CD4-positive, alpha-beta T cell treated with Interleukin-2 at 100 ng/mL for 4 hours (primary cell): Measurements from ENCODE around the gene CENPP.

ENCODE experiments used
- DNase-seq: peaks from one replicate; pipeline ENCODE4 v3.0.0-alpha.2; 2020; ENCODE audit warnings: low spot score

The CENPP gene

GRCh38 chr9:92598382-92598781, 272.6 kb downstream of the CENPP start:
- no peak for DNase-seq

DNA sequence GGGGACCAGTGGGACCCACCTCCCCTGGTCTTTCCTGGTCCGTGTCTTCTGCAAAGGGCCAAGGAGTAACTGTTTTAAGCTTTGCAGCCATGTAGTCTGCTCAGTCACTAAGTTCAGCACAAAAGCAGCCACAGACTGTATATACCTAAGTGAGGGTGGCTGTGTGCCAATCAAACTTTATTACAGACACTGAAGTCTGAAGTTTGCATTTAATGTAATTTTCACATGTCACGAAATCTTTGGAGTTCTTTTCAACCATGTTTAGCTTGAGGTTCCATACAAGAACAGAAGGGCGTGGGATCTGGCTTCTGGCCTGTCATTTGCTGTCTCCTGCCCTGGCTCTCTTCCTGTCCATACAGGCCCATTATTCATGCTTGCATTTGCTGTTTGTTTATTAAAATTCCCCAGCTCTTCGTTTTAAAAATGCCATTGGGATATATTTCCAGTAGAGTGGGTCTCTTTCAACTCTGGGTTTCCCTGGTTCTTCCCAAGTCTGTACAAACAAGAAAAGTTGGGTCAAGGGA, 274.2 kb downstream of the CENPP start:
- no peak for DNase-seq

- no peak for DNase-seq
Measured at GRCh38 chr9:92600462-92601261, 274.9 kb downstream of the CENPP start.

- no peak for DNase-seq
Measured at GRCh38 chr9:92601451-92601850, 275.7 kb downstream of the CENPP start.

DNA sequence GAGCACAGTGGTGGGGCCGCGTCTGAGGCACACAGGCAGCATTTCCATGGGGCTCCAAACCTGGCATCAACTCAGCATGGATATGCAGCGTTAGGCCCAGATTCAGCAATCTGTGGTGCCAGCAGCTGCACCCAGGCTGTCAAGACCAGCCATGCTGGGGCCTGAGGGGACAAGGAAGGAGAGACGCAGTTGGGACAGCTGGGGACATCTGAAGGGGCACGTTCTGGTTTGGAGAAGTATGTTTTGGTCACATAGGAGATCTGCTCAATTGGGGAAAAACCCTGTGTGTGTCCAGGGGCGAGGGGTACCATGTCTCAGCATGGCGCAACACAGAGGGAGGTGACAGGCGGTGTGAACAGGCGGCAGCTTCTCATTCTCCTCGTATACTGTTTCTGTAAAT, 276.7 kb downstream of the CENPP start:
- no peak for DNase-seq

DNA sequence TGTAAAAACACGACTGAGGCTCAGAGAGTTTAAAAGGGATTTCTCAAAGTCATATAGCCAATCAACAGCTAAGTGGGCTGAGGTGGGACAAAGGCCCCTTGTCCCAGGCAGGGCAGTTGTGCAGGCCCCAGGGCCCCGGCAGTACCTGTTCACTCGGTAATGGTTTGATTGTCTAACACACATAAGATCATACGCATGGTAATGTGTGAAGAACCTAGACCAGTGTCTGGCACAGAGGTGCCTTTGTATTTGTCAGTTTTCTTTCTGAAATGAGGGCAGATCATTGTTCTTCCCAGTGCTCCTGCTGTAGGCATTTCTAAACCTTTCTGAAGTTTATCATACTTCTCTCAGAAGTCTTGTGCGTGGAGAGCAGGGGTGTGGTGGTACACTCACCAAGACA, 277.3 kb downstream of the CENPP start:
- no peak for DNase-seq

DNA sequence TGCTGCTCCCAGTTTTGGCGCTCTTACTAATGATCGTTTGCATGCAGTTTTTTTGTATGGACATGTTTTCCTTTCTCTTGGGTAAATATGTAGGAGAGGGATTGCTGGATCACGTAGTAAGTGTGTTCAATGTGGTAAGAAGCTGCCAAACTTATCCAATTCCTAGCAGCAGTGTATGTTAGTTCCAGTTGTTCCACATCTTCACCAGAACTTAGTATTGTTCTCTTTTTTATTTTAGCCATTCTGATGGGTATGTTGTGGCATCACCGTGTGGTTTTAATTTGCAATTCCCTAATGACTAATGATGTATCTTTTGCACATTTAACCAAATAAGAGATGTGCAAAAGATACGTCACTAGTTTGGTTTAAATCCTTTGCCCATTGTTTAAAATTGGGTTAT, 278.2 kb downstream of the CENPP start:
- DNase-seq, result no peak

DNA sequence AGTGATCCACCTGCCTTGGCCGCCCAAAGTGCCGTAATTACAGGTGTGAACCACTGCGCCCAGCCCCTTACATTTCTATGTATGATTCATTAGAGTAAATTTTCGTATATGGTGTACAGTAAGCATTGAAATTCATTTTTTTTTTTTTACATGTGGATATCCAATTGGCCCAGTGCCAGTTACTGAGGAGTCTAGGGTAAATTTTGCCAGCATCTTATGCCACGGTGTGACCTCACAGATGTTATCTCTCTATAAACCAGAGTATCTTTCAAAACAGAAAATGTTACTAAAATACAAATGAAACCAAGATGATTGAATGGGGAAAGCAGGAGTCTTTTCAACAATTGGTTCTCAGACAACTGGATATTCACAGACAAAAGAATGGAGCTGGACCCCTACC, 279.5 kb downstream of the CENPP start:
- DNase-seq, result no peak

DNA sequence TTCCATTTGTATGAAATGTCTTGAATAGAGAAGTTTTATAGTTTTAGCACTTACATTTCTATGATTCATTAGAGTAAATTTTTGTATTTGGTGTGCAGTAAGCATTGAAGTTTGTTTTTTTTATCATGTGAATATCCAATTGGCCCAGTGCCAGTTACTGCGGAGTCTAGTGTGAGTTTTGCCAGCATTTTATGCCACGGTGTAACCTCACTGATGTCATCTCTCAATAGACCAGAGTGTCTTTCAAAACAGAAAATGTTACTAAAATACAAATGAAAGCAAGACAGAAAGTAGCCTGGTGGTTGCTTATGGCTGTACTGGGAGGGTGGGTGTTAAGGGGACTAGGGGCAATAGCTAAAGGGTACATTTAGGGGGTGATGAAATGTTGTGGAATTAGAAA, 281.3 kb downstream of the CENPP start:
- DNase-seq, result no peak

DNA sequence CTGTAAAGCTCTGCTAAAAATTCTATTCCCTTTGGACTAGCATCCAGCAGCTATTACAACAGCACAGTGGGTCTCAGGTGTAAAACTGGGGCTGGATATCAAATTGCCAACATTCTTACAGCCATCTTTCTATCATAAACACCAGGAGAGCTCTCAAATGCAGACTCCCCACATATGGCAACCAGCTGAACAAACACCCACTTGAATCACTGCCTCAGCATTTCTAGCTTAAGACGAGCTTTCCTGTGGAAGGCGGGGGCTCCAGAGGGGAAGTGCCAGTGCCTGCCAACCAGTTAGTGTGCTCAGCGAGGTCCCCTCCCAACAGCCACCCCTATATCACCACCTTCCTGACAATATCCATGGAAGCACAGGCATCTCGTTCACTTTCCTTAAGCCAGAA, 282.0 kb downstream of the CENPP start:
- no peak for DNase-seq

GRCh38 chr9:92608241-92608908, 282.6 kb downstream of the CENPP start:
- no peak for DNase-seq

DNA sequence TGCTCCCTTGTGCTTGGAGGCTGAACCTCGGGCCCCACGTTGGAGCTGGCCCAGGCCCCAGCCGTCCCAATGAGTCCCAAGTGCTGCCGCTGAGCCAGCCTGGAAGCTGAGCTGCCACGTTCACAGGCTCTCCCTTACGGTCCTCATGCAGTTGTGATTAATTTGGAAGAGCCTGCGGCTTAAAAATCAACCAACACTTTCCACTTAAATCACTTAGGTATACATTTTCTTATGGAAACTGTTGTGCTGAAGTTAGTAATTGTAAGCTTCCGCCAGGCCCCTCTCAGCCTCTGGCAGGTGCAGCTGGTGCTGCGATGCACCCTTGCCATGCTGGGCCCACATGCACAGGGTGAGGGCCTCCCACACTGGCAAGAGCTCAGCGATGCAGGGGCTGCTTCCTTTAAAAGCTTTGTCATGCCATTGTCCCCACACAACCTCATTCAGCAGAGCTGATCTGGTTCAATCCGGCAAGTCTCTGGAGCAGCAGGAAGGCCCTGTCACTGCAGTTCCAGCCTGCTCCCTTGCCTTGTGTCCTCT, 283.2 kb downstream of the CENPP start:
- DNase-seq, result no peak

- no peak for DNase-seq
Measured at GRCh38 chr9:92610470-92611420, 285.0 kb downstream of the CENPP start.

DNA sequence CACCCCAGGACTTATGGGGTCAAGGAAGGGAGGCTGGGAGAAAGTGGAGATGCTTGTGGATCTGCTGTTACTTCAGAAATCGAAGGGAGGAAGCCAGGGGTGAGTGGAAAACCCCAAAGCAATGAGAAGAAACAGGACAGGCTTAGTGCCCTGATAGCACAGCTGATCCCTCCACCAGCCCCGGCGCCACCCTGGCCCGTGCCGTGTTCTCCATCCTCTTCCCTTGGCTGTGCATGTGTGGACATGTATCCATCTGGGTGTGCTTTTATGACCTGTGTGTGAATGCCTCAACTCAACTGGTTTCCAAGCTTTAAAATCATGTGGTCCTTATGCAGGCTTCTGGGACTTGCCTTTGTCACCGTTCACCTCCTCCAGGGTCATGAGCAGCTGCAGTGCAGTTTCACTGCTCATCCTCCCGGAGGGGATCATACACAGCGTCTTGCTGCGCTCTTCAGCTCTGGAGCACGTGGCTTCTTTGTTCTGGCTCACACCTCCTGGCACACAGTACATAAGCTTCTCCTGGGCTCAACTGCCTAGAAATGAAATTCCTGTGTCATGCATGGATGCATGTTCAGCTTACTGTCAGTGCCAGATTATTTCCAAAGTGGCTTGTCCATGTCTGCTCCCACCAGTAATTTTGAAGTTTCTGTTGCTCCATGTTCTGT, 286.0 kb downstream of the CENPP start:
- DNase-seq, result no peak

DNA sequence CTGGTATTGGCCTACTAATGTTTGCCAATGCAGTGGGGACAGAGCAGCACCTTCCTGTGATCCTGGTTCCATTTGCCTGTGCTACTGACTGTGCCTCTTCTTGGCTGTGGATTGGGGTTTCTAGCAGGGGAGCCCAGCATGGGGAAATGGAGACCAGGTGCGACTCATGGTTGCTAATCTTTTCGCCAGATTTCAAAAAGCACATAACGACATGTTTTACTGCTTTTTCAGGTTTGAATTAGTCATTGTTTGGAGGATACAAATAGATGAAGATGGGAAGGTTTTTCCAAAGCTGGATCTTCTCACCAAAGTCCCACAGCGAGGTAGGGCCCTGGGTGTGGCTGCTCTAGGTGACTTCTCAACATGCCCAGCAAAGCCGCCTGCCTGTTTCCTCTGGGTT, 286.5 kb downstream of the CENPP start:
- DNase-seq, result no peak

- no peak for DNase-seq
Measured at GRCh38 chr9:92612816-92613215, 287.1 kb downstream of the CENPP start.

DNA sequence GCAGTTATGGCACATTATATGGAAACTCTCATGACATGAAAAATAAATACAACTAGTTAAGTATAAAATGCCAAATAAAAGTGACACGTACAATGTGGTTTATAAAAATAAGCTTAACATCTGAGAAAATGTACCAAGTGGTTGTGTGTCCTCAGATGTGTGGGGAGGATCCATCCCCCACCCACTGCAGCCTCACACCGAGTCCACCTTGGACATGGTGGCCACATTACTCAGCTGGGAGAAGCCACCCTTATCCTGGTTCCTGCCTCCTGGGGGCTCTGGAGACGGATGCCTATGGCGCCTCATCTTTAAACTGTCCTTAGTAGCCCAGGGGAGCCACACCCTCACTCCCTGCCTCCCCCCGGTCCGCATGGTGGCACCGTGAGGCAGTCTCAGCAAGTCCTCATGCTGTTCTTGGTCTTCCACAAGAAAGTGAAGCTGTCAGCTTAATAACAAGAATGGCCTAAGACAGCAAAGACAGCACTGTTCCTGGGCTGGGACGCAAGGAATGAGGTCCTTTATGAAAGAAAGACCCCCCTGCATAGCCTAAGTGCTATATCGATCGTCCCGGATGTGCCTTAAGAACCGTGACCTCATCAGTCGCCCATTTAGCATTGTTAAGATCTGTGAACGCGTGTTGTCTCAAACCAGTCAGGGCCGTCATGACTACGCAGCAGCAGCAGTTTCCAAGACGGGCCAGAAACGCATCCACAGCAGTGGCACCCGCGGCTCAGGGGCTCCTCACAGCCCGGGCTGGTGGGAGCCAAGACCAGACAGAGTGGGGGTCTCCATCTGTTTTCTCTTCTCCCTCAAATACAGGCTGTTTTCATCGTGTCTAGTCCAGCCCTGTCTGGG, 287.7 kb downstream of the CENPP start:
- DNase-seq, result no peak

- DNase-seq, result no peak
Measured at GRCh38 chr9:92614123-92614510, 288.4 kb downstream of the CENPP start.

DNA sequence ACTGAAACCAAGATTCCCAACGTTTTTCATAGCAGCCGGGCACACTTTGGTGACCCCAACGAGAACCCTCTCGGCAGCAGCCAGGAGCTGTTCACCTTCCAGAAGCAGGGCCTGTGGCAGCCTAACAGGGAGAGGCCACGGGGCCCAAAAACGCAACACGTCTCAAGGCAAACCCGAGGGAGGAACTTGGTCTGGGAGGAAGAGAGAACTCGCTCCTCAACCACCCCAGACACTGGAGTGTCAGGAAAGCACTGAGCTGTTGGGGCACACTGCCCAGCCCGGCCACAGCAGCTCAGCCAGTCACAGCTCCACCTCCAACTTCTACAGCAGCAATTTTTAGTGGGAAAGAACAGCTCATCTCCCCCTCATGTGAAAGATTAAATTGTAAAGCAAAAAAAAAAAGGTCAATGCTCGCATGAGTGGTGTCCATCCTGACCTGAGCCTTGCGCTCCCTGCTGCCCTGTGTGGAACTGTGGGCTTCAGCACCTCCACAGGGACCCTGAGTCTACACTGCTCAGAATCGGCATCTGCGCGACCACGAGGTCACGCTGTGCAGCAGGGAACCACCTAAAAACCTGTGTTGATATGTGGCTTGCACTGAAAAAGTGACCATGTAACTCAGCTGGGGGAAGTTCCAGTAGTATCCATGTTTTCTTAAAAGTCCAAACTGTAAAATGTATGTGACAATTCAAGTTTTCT, 289.2 kb downstream of the CENPP start:
- DNase-seq, result no peak

DNA sequence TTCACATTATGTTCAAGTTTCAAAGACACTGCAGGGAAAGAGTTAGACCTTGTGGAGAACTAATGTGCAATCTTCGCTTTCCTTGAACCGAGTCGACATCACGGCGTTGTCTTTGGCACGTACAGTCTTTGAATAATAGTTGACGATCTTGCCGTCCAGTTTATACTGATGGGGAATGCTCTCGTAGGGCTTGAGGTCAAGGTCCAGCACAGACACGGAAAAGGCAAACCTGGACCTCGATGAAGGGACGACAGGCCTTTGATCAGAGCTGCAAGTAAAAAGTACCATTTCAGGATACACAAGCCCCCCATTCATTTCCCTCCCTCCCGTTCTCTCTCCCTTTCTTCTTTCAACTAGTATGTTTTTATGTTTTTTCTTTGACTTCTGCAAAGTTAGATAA, 290.0 kb downstream of the CENPP start:
- no peak for DNase-seq
